GM10248 (cell line): ENCODE measurements around the gene FAM53B.
A peak's percentile ranks its signal among the peaks of the same experiment; 100 is the strongest.

Source experiments
- CTCF ChIA-PET: fragments of 300-600 bp; sonication (Branson Sonifier 250); formaldehyde crosslinking; extraction: SDS; loops from one replicate; lab custom pipeline; 2021; ENCODE audit warnings: antibody characterized with exemption; lab: Yijun Ruan, JAX
- POLR2A ChIA-PET: fragments of 350-650 bp; sonication (Branson Sonifier 250); formaldehyde crosslinking; extraction: SDS; loops from one replicate; lab custom pipeline; 2020; ENCODE audit warnings: antibody characterized with exemption; lab: Yijun Ruan, JAX
- DNase-seq: peaks from one replicate; pipeline ENCODE4 v3.0.0; 2012; ENCODE audit errors: extremely low spot score
- CTCF ChIP-seq: IDR thresholded peaks from 2 replicates; pipeline ENCODE4 v1.5.1; 2012; ENCODE audit warnings: mild to moderate bottlenecking, low read depth; ENCODE audit errors: extremely low read depth, missing control alignments, control extremely low read depth

The FAM53B gene

GRCh38 chr10:124624006-124624405, 120.2 kb downstream of the FAM53B start:
- no peak for DNase-seq
- ChIA-PET CTCF (interaction anchor here (1.2 kb wide), 1 partner anchor 10 kb away, joined by 3 read pairs; no protein-coding TSS in a partner anchor), POLR2A (no interaction called here)
- TF ChIP-seq CTCF = no peak

GRCh38 chr10:124622866-124623536, 121.2 kb downstream of the FAM53B start:
- DNase-seq = no peak
- CTCF ChIA-PET = interaction anchor here (2.3 kb wide), 1 partner anchor 94 kb away, joined by 5 read pairs; no protein-coding TSS in a partner anchor
- POLR2A ChIA-PET = no interaction called here
- no peak for TF ChIP-seq CTCF

- DNase-seq = no peak
- CTCF ChIA-PET = interaction anchor here (1.5 to 2.3 kb wide), 2 partner anchors 17 to 93 kb away, joined by 3 to 5 read pairs; no protein-coding TSS in a partner anchor
- POLR2A ChIA-PET = no interaction called here
- TF ChIP-seq CTCF = no peak
These were observed 122.0 kb downstream of the FAM53B start for GRCh38 chr10:124622158-124622557.

GRCh38 chr10:124621637-124622036, 122.5 kb downstream of the FAM53B start:
- CTCF ChIA-PET = interaction anchor here (0.9 to 2.8 kb wide), 5 partner anchors 18 to 120 kb away, joined by 3 to 13 read pairs (median 5); no protein-coding TSS in a partner anchor
- POLR2A ChIA-PET = no interaction called here

GRCh38 chr10:124619802-124620490, 124.2 kb downstream of the FAM53B start:
- TF ChIP-seq CTCF = no peak
- POLR2A ChIA-PET = no interaction called here
- peak; percentile 57 for DNase-seq
- CTCF ChIA-PET = interaction anchor here (0.8 to 2.8 kb wide), 5 partner anchors 9 to 135 kb away, joined by 3 to 13 read pairs (median 5); no protein-coding TSS in a partner anchor

More at GRCh38 chr10:124621637-124622036, 122.5 kb downstream of the FAM53B start:
- no peak for DNase-seq
- TF ChIP-seq CTCF = no peak

- no peak for TF ChIP-seq CTCF
- peak; percentile 52 for DNase-seq
- CTCF ChIA-PET = interaction anchor here (1.8 to 2.8 kb wide), 3 partner anchors 9 to 122 kb away, joined by 4 to 13 read pairs (median 7); no protein-coding TSS in a partner anchor
- POLR2A ChIA-PET = no interaction called here
These were observed 125.0 kb downstream of the FAM53B start for GRCh38 chr10:124619195-124619594.
